COLO829 (cell line): ENCODE measurements around the gene SFTPB.
"Not testable (repeated sequence)": the region's sequence is repeated elsewhere in the genome, so short reads cannot be mapped to it uniquely, and the experiment has no call there.

Source experiments
- DNase-seq: peaks from one replicate; pipeline ENCODE4 v3.0.0; 2012; ENCODE audit warnings: low spot score

The SFTPB gene

GRCh38 chr2:85675866-85676548 is 8.0 kb upstream of the SFTPB start:
- DNase-seq, result no peak

DNA sequence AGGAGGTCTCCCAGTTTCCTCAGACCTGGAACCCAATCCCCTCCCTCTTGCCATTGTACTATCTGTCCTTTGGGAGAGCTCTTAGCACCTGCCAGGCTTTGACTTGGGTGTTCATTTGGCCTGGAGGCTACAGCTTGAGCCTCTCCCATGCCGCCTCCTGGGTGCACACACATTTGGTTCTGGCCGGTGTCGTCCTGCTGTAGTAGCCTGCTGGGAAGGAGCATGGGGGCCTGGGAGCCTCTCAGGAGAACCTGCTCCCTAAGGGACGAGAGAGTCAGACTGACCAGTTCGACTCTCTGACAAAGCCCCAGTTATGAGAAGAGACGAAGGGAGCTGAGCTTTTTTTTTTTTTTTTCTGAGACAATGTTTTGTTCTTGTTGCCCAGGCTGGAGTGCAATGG is 7.4 kb upstream of the SFTPB start:
- DNase-seq, result no peak

DNA sequence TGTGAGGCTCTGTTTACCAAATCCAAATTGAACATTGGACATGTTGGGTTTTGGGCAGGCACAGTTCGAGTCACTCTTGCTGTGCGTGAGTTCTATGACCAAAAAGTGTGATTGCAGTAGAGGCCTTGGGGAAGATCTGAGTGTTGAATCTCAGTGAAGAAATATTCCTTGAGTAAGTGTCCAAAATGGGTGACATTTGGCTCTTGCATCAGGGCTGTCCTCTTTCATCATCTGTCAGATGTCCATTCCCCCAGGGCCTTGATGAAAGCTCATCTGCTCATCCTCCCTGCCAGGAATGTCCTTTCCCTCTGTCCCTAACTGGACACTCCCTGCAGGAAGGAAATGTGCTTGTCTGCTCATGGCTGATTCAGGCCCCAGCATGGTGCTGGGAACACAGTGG is 6.4 kb upstream of the SFTPB start:
- no peak for DNase-seq

DNA sequence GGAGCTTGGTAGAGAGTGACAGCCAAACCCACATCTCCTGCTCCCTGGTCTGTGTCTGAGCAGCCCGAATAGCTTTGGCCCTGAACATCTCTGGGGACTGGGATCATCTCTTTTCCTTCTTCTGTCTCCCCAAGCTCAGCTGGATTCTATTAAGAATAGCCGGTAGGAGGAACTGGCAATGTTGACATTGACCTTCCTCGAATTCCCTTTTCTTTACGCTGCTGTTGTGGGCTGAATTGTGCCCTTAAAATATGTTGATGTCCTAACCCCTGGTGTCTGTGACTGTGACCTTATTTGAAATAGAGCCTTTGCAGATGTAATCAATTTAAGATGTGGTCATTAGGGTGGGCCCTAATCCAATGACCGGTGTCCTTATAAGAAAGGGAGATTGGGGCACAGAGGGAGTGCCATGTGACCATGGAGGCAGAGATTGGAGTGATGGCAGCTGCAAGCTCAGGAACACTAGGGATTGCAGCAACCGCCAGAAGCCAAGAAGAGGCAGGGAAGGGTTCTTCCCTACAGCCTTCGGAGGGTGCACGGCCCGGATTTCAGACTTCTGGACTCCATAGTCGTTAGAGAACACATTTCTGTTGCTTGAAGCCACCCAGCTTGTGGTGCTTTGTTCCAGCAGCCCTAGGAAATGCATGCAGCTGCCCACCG is 5.8 kb upstream of the SFTPB start:
- no peak for DNase-seq

DNA sequence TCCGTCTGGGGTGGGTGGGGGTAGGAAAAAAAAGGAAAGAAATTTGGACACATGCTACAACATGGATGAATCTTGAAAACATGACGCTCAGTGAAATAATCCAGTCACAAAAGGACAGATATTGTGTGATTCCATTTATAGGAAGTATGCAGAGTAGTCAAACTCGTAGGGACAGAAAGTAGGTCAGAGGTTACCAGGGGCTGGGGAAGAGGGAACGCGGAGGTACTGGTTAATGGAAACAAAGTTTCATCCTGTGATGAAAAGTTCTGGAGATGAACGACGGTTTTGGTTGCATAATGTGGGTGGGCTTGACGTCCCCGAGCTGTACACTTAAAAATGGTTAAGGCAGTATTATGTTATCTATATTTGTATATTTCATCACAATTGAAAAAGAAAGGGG is 4.5 kb upstream of the SFTPB start:
- DNase-seq, result no peak

DNA sequence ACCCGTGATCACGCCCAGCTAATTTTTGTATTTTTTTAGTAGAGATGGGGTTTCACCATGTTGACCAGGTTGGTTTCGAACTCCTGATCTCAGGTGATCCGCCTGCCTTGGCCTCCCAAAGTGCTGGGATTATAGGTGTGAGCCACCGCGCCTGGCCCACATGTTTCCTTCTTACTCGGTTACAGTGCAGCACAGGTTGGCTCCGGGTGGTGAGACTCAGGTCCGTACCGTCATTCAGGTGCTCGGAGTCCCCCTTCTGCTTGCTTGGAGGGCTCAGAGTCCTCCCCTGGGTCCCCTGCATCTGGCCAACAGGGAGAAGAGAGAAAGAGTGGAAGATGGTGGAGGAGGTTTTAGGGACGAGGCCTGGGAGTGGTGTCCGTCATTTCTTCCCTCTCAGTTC is 2.4 kb upstream of the SFTPB start:
- DNase-seq, result not testable (repeated sequence)

DNA sequence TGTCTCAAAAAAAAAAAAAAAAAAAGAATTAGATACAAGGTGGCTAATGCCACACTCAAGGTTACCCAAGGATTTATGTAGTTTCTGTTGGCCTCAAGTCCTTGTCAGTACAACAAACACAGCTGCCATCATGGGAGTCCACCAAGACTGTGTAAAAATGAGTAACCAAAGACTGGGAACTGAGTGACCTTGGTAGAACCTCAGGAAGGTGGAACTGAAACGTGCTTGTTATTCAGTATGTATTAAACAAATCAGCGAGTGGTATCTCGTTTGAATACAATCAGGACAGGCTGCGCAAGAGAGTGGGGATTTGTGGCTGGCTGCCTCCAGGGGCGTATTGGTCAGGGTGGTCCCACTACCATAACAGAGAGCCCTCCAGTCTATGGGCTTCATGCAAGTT is 1.6 kb upstream of the SFTPB start:
- no peak for DNase-seq

GRCh38 chr2:85668857-85669142 is 801 bp upstream of the SFTPB start:
- no peak for DNase-seq

- DNase-seq, result no peak
Observed at GRCh38 chr2:85667561-85668008, 414 bp downstream of the SFTPB start.

- DNase-seq, result no peak
Observed at GRCh38 chr2:85666435-85667316, 1.3 kb downstream of the SFTPB start.

DNA sequence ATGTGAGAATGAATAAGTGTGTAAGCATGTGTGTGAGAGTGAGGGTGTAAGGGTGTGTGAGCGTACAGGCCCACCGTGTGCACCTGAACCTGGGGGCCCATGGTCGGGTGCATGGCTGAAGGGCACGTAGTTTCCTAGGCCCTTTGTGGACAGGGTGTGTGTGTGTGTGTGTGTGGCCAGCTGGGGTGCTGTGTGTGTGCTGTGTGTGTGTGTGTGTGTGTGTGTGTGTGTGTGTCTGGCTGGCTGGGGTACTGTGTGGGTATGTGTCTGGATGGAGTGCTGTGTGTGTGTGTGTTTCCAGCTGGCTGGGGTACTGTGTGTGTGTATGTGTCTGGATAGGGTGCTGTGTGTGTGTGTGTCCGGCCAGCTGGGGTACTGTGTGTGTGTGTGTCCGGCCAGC is 2.0 kb downstream of the SFTPB start:
- no peak for DNase-seq

GRCh38 chr2:85665264-85665937 is 2.6 kb downstream of the SFTPB start:
- no peak for DNase-seq

DNA sequence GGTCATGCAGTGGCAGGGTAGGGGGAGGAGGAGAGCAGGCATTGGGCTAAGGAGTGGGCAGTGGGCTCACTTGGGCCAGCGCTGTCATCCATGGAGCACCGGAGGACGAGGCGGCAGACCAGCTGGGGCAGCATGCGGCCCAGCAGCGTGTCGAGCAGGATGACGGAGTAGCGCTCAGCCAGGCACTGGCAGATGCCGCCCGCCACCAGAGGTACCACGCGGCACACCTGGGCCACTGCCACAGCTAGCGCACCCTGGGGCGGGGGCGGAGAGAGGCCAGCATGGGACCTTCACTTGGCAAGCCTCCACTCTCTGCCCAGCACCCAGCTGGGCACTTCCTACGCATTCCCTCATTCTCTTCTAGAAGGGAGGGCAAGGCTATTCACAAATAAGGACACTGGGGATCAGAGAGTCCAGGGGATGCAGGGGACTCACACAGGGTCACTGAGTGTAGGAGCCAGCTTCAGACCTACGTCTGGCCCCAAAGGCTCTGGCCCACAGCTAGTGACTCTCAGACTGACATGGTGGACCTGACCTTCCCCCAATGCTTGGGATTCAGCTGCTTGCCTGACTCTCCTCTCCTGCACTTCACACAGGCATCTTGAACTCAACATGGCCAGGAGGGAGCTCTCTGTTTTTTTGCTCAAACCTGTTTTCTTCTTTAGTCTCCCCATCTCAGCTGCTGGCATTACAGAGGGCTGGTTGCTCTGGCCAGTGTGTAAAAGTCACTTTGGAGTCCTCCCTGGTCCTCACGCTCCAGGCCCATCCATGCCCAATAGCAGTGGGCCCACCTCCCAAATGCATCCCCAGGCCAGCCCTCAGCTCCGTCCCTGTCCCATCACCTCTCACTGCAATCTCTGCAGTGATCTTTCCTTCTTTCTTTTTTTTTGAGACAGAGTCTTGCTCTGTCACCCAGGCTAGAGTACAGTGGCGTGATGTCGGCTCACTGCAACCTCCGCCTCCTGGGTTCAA is 4.1 kb downstream of the SFTPB start:
- DNase-seq, result no peak

DNA sequence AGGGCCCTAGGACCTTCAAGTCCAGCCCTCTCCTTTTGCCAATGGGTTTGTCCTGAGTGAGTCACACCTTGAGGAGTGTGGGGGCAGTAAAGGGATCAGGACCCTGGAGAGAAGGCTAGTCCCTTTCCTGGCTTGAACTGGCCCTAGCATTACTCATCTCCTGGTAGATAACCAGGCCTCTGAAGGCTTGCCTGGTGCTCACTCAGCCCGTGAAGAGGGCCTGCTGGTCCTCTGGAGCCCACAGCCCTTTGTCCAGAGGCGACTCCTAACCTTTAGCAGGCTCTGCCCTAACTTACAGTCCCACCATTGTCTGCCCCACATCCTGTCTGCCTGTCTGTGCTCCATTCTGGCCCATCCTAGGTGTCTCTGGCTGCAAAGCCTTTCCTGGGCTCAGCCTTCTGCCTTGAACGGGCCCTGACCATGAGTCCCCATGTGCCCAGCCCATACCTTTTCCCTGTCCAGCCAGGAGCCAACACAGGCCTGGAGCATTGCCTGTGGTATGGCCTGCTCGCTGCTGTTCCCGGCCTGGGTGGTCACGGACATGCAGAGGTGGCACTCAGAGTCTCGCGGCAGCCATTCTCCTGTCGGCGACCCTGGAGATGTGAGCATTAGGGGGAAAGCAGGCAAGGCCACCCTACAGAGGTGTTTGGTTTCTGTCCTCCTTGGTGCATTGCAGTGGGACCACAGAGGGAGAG is 5.0 kb downstream of the SFTPB start:
- DNase-seq, result peak; percentile 49

- DNase-seq, result no peak
Observed at GRCh38 chr2:85661139-85661858, 6.7 kb downstream of the SFTPB start.

DNA sequence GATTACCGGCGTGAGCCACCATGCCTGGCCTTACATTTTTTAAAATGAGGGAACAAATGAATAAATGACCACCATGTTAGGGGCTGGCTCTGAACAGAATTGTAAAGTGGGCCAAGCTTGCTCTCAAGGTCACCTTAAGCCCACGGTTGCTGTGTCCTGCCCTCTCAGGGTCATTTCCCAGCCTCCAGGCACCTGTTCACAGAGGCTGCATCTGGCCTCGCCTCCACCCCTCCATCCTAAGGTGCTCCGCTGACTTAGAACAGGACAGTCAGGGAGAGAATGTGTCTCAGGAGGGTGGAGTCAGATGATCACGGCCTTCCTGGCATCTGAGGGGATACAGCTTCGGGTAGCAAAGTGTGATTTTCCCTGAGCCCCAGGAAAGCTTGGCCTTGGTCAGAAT is 7.3 kb downstream of the SFTPB start:
- no peak for DNase-seq

- DNase-seq, result not testable (repeated sequence)
Observed at GRCh38 chr2:85660301-85660700, 7.7 kb downstream of the SFTPB start.

DNA sequence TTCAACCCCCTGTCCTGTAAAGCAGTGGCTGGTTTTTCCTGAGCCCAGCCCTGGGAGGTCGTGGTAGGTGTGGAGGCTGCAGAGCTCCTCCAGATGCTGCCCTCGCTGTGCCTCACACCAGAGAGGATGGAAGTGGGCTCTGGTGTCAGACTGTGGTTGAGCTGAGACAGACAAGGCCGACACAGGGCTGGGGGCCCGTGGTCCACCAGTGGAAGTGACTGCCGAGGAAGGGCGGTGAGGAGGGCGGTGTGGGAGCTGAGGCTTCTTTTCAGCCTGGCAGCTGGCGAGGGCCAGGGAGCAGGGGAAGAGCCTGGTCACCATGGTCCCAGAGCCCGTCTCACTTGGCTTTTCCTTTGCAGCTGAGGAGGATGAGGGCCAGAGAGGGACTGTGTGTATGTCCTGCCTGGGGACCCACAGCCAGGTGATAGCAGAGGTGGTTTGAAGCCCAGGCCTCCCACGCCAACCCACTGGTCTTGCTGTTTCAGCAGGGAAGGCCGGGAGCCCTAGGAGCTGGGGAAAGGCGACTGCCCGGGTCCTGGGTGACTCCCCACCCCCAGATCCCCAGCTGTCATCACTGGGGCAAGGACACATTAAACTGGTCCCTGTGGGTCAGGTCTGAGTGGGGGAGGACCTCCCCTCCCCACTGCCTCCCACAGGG is 8.5 kb downstream of the SFTPB start:
- no peak for DNase-seq

DNA sequence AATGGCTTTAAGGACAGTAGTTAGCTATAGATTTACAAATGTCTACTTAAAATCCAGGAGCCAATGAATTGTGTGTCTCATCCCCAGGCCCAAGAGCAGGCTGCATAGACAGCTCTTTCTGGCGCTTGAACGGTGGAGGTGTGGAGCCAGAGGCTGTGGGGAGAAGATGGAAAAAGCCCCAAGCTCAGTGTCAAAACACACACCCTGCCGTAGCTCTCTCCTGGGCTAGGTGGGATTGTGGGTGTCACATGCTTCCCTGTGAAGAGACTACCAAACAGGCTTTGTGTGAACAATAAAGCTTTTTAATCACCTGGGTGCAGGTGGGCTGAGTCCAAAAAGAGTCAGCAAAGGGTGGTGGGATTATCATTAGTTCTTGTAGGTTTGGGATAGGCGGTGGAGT is 10.6 kb downstream of the SFTPB start:
- not testable (repeated sequence) for DNase-seq

- DNase-seq, result no peak
Observed at GRCh38 chr2:85656468-85656867, 11.5 kb downstream of the SFTPB start.
